K562 treated with DMSO at 1 percent for 24 hours (cell line): Measurements from ENCODE around the gene KRTAP12-1. TPM values are rescaled to one million over a fixed set of nuclear protein-coding genes. Genes with fewer than 3 reads are reported as not detected.

Experiments
- total RNA-seq: library from RNA; unstranded; fragments of 300-600 nt; gene quantifications from 2 replicates; pipeline ENCODE4 v1.2.3, GENCODE V29; 2022; ENCODE audit warnings: low read depth; ENCODE audit not compliant: insufficient read depth

The KRTAP12-1 gene
- total RNA-seq = not detected in 2 replicates

GRCh38 chr21:44681861-44682579 lies at the start of gene KRTAP12-1:
Gene KRTAP12-1 (minus strand): TSS chr21:44682163. CDS start chr21:44682123, 40 bp downstream.

GRCh38 chr21:44711327-44712202 lies 29.6 kb upstream of the KRTAP12-1 start, which contains the start of gene TSPEAR:
Gene TSPEAR (minus strand): TSS chr21:44711572. CDS start chr21:44711514, 58 bp downstream.

GRCh38 chr21:44697172-44697810 lies 15.3 kb upstream of the KRTAP12-1 start, which contains the start of gene KRTAP10-12:
Gene KRTAP10-12 (plus strand): TSS chr21:44697172. CDS start chr21:44697202, 30 bp downstream.

GRCh38 chr21:44666401-44667320 lies 15.3 kb downstream of the KRTAP12-1 start, which contains the start of gene KRTAP12-2:
Gene KRTAP12-2 (minus strand): TSS chr21:44666927. CDS start chr21:44666886, 41 bp downstream.

GRCh38 chr21:44657635-44658540 lies 24.1 kb downstream of the KRTAP12-1 start, which contains the start of gene KRTAP12-3:
Gene KRTAP12-3 (plus strand): TSS chr21:44657932. CDS start chr21:44657980, 48 bp downstream.

GRCh38 chr21:44654576-44655175 lies 27.3 kb downstream of the KRTAP12-1 start, which contains the start of gene KRTAP12-4:
Gene KRTAP12-4 (minus strand): TSS chr21:44654659. CDS start chr21:44654614, 45 bp downstream.

GRCh38 chr21:44646366-44647221 lies 35.4 kb downstream of the KRTAP12-1 start, which contains the start of gene KRTAP10-11:
Gene KRTAP10-11 (plus strand): TSS chr21:44646414. CDS start chr21:44646459, 45 bp downstream.

GRCh38 chr21:44637018-44637850 lies 44.7 kb downstream of the KRTAP12-1 start, which contains the start of gene KRTAP10-10:
Gene KRTAP10-10 (plus strand): TSS chr21:44637356. CDS start chr21:44637418, 62 bp downstream.

Other genes starting within 250 kb of the KRTAP12-1 start
- 0.13 and 0.21 TPM in 2 replicates for gene LRRC3, start 226.7 kb downstream of the KRTAP12-1 start, total RNA-seq
- gene KRTAP10-1, start 142.0 kb downstream of the KRTAP12-1 start, total RNA-seq = not detected in 2 replicates
- gene KRTAP10-2, start 130.7 kb downstream of the KRTAP12-1 start, total RNA-seq = not detected in 2 replicates
- gene KRTAP10-3, start 123.4 kb downstream of the KRTAP12-1 start, total RNA-seq = not detected in 2 replicates
- gene KRTAP10-4, start 108.4 kb downstream of the KRTAP12-1 start, total RNA-seq = not detected in 2 replicates
- not detected in 2 replicates for gene KRTAP10-5, start 101.6 kb downstream of the KRTAP12-1 start, total RNA-seq
- gene KRTAP10-6, start 89.7 kb downstream of the KRTAP12-1 start, total RNA-seq = not detected in 2 replicates
- gene KRTAP10-7, start 81.6 kb downstream of the KRTAP12-1 start, total RNA-seq = not detected in 2 replicates
- gene KRTAP10-8, start 70.1 kb downstream of the KRTAP12-1 start, total RNA-seq = not detected in 2 replicates
- not detected in 2 replicates for gene KRTAP10-9, start 55.1 kb downstream of the KRTAP12-1 start, total RNA-seq
- not detected in 2 replicates for gene KRTAP10-10, start 44.8 kb downstream of the KRTAP12-1 start, total RNA-seq
- gene KRTAP10-11, start 35.7 kb downstream of the KRTAP12-1 start, total RNA-seq = not detected in 2 replicates
- gene KRTAP12-4, start 27.5 kb downstream of the KRTAP12-1 start, total RNA-seq = not detected in 2 replicates
- gene KRTAP12-3, start 24.2 kb downstream of the KRTAP12-1 start, total RNA-seq = not detected in 2 replicates
- not detected in 2 replicates for gene KRTAP12-2, start 15.2 kb downstream of the KRTAP12-1 start, total RNA-seq
- gene KRTAP10-12, start 15.0 kb upstream of the KRTAP12-1 start, total RNA-seq = not detected in 2 replicates
- 0.08 TPM in 1 of 2 replicates, not detected in the other for gene TSPEAR, start 29.4 kb upstream of the KRTAP12-1 start, total RNA-seq
- 67.6 and 76.4 TPM in 2 replicates for gene UBE2G2, start 119.7 kb upstream of the KRTAP12-1 start, total RNA-seq
- gene SUMO3, start 135.9 kb upstream of the KRTAP12-1 start, total RNA-seq = 76.7 and 81.9 TPM in 2 replicates
- 157 and 170 TPM in 2 replicates for gene PTTG1IP, start 191.5 kb upstream of the KRTAP12-1 start, total RNA-seq
- gene ITGB2, start 238.7 kb upstream of the KRTAP12-1 start, total RNA-seq = 1.3 TPM in 2 replicates